HG03135 (cell line): ENCODE results near the gene IGFALS.

Source experiments
- ATAC-seq: cut with Tn5 transposase; IDR thresholded peaks from one replicate; pipeline ENCODE4 v1.9.1; 2021; ENCODE audit warnings: mild to moderate bottlenecking, moderate library complexity; ENCODE audit not compliant: unreplicated experiment

The IGFALS gene

DNA sequence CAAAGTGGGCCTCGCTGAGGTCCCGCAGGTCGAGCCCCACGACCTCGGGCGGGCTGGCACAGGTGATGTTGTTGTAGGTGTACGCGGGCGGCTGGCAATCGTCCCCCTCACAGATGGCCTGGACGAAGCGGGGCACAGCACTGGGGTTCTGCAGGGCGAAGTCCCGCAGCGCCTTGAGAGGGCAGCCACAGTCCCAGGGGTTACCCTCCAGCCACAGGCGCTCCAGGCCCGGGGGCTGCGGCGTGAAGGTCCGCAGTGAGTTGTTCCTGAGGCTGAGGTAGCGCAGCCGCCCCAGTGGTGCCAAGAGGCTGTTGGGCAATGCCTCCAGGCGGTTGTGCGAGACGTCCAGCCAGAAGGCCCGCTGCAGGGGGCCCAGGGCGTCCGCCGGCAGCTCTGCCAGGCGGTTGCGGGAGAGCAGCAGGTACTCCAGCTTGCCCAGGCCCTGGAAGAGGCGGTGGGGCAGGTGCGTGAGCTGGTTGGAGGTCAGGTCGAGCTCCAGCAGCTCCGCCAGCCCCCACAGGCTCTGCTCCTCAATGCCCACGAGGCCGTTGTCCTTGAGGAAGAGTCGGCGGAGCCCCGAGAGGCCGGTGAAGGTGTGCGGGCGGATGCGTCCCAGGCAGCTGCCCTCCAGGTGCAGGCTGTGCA is 2.8 kb downstream of the IGFALS start:
- no peak for ATAC-seq

DNA sequence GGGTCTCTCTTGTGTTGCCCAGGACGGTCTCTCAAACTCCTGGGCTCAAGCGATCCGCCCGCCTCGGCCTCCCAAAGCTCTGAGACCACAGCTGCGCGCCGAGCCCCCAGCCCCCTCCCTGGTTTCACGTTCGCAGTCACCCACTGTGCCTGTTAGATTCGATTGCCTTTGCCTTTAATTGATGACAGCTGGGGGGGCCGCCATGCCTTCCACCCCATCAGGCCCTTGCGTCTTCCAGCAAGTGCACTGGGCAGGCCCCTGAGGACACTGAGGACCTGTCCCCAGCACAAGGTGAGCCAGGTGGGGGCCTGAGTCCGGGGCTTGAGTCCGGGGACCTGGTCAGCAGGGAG is 3.3 kb downstream of the IGFALS start:
- ATAC-seq, result no peak

DNA sequence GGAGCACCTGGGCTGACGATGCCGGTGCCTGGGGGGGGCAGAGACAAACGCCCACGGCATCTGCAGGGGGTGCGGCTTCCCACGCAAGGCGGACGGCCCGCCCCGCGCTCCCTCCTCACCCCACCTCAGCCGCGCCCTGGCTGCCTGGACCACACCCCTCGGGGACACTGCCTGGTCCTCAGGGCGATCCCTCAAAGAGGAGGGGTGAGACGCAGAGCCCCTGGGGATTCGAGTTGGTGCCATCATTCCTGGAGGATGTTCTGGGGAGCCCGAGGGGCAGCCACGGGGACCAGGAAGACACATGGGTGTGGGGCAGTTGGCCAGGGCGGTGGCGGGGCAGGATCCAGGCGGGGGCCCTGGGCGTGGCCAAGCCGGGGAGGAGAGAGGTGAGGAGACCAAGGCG is 3.9 kb downstream of the IGFALS start:
- ATAC-seq, result no peak

DNA sequence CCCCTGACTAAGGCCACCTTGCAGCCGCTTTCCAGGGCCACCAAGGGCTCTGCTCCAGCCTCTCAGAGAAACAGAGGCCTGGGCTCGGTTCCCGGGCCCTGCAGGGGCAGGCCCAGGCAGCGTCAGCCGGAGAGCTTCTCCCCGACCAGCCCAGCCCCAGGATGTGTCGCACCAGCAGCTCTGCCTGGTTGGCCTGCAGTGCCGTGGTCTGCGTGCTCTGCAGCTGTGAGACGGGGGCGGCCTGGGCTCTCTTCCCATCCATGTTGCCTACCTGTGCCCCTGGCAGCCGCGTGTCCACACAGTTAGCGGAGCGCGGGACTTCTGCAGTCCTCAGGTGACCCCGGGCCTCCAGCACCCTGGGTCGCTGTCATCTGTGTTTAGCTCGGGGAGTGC is 4.8 kb downstream of the IGFALS start:
- no peak for ATAC-seq

DNA sequence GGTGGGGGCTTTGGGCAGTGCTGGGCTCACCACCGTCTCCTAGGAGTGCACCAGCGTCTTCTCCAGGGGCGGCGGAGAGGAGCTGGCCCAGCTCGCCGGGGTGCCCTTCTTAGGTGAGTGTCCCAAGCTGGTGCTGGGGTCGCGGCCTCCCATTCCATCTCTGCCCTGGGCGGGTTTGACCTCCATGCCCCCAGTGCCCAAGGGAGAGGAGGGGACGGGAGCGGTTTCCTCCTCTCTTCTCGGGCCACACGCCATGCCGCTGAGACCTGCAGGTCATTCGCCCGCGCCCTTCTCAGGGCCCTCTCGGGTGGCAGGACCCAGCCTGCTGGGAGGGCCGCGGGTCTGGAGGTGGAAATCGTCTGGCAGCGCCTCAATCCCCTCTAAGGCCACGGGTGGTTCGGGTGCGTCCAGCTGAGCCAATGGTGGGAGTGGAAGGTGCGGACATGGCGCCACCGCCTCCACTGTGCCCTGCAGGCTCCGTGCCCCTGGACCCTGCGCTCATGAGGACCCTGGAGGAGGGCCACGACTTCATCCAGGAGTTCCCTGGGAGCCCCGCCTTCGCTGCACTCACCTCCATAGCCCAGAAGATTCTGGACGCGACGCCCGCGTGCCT is 5.3 kb downstream of the IGFALS start:
- ATAC-seq, result no peak

DNA sequence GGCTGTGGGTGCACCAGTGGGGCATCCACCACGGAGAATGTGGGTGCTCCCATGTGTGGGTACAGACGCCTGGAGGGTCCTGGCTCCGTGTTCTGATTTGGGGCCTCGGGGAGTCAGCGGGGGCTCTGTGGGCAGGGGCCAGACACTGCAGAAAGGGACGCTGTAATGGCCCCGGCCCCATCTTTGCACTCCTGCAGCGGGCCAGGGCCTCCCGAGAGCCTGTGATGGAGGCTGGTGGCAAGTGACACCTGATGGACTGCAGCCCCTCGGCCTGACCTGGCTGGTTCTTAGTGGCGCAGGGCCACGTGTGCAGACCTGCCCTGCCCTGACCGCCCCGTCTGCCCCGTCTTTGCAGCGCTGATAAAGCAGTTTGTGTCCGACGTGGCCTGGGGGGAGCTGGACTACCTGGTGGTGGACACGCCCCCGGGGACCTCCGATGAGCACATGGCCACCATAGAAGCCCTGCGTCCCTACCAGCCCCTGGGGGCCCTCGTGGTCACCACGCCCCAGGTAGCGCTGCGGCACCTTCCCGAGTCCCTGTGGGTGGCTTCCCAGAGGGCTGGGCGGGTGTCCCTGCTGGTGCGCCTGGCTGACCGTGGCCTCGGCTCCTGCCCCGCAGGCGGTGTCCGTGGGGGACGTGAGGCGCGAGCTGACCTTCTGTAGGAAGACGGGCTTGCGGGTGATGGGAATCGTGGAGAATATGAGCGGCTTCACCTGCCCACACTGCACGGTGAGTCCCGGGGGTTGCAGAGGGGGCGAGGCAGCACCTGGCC is 6.0 kb downstream of the IGFALS start:
- no peak for ATAC-seq

DNA sequence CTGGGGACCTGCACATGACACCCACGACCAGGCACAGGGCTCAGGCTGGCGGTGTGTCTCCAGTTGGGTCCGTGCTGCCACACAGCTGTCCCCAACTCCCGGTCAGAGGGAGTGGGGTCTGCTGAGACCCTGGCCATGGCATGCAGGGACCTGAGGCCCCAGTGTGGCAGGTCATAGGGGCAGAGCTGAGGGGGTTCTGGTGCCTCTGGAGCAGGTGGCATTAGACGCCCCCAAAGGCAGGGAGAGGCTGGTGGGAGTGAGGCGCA is 6.5 kb downstream of the IGFALS start:
- ATAC-seq, result no peak

DNA sequence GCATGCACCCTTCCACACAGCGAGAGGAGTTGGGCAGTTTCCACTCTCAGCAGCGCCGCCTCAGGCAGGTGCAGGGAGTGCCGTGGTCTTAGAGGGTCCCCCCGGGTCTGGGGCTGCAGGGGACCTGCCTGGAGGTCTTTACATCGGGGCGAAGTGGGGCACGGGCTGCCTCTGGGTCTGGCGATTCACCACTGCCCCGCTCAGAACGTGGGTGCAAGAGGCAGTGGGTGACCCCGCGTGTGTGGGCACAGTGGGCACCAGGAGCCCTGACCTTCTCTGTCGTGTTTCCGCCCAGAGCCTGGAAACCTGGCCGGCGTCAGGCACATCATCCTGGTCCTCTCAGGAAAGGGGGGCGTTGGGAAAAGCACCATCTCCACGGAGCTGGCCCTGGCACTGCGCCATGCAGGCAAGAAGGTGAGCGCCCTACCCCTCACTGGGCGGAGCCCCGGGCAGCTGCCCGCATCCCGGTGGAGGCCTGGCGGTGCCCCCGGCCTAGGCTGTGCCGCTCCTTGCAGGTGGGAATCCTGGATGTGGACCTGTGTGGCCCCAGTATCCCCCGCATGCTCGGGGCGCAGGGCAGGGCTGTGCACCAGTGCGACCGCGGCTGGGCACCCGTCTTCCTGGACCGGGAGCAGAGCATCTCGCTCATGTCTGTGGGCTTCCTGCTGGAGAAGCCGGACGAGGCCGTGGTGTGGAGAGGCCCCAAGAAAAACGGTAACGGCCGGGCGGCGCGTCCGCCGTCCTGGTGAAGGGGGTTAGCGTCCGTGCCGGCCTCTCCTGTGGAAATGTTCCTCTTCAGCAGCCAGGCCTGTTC is 7.1 kb downstream of the IGFALS start:
- no peak for ATAC-seq

DNA sequence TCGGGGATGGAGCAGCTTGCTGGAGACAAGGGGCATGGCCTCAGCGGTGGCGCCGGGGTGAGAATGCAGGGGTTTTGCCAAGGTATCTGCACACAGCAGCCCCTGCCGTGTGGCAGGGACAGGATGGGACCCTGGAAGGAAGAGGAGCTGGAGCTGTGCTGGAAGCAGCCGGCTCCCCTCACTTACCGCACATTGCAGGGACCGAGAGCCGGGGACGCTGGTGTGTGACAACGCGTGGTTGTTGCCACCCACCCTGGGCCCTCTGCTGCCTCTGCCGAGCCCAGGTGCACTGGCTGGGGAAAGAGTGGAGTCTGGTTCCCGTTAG is 7.7 kb downstream of the IGFALS start:
- ATAC-seq, result no peak

DNA sequence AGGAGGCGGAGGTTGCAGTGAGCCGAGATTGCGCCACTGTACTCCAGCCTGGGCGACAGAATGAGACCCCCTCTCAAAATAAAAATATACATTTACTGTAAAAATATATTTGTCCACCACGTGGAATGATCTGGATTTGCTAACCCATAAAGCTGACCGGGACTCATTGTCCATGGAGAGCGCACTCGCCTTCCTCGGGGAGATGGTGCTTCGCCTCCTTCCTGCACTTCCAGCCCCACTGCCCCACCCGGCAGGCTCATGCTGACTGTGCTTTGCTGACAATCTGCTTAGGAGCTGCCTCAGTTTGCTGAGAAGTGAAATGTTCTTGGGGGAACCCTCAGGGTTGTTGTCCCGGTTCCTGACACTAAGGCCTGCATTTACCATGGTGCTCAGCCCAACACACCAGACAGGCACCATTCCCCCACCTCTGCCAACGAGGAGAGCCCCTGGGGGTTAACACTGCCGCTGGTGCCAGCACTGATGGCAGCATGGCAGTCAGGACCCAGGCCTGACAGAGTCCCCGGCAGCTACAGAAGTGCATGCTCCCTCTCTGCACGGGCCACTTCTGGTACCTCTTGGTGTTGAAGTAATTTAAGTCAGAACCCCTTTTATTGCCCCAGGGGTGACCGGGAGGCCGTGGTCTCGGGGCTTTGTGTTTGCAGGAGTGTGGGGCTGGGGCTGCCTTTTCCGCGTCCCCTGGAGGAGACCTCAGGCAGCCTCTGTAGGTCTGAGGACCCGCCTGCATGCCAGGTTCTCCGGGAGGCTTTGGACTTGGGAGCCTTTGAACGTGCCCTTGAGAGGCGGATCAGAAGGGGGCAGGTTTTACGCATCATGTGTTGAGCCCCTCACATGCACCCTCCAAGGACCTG is 8.3 kb downstream of the IGFALS start:
- ATAC-seq, result no peak

DNA sequence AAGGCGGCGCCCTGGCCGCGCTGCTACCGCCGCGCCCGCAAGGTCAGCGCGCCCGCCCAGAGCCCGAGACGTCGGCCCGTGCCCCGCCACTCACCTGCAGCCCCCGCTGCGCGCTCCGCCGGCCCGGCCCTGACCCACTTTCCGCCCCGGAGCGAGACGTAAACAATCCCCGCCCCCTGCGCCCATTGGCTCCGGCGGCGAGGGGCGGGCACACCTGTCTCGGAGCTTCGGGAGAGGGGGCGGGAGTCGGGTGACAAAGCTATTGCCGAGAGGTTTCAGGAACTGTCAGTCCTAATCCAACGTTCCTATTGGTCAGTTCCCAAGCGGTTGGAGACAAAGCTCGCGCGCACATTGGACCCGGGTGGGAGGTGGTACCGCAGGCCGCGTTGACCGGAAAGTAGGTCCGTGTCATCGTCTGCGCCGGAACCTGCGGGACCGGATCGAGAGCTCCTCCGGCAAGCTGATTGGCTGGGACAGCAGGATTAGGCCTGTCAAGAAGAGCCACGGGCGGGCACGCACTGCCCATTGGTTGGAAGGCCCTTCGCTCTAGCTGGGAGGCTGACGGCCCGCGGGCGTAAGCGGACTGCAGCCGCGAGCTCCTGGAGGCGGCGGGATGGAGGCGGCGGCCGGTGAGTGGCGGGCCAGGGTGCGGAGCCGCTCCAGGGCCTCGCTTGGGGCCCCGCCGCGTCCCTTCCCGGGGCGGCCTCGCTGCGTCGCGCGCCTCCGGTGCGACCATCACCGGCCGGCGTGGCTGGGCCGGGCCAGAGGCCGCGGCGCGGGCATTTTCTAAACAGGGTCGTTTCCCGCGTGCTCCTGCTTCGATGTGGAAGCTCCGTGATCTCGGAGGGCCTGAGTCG is 10.9 kb downstream of the IGFALS start, which contains the start of the genes NUBP2 and SPSB3:
TSS of gene NUBP2 (plus strand) at position 553 of the 857 bp plus-strand sequence. CDS start at position 614, 61 bp downstream.
TSS of gene SPSB3 (minus strand) at position 164 of the 857 bp plus-strand sequence. CDS start 1,088 bp downstream, outside the sequence.
- peak; percentile 86 for ATAC-seq

DNA sequence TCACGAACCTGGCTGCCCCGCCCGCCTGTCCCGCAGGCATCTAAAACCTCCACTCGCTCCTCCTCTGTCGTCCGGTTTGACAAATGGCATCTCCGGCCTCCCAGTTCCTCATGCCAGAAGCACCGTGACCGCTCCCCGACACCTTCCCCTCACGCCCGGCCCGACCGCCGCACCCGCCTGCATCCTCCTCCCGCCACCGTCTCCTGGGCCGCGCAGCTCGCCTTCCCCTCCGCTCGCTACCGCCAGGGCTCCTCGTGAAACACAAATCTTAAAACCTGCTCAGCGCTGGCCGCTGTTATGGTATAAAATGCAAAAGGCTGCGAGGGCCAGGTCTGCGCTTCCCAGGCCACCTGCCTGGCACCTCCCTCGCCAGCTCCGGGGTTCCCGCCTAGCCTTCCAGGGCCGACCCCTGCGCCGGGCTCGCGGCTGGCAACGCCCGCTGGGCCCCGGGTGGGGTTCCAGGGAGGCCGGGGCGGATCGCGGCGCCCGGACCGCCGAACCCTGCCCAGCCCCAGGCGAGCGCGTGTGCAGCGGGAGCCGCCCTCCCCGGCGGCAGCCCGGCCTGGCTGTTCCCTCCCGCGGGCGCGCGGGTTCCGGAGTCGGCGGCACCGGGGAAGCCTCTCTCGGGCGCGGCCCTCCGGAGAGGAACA is 11.6 kb downstream of the IGFALS start:
- peak; percentile 0 for ATAC-seq

DNA sequence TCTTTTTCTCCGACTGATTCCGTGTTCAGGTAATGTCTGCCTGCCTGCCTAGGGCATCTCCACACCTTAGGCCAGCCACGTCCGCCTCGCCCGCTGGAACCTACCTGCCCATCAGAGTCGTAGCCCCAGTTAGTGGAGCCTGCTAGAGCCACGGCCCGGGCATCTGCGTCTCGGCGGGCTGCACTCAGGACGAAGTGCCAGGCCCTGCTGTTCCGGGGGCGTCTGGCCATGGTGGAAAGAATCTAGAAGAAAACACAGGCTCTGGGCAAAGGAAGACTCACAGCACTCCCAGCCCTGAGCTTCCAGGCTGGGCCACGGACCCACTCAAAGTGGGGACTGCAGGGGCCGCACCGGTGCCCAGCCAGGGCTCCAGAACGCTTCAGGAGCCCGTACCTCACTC is 12.3 kb downstream of the IGFALS start:
- no peak for ATAC-seq

DNA sequence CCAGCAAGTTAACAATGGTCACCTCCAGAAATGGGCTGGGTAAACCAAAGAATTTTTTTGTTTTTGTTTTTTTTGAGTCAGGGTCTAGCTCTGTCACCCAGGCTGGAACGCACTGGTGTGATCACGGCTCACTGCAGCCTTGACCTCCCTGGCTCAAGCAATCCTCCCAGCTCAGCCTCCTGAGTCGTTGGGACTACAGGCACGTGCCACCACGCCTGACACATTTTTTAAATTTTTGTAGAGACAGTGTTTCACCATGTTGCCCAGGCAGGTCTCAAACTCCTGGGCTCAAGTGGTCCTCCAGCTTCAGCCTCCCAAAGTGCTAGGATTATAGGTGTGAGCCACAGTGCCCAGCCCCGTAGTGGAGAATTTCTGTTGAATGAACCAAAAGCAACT is 12.8 kb downstream of the IGFALS start:
- no peak for ATAC-seq

DNA sequence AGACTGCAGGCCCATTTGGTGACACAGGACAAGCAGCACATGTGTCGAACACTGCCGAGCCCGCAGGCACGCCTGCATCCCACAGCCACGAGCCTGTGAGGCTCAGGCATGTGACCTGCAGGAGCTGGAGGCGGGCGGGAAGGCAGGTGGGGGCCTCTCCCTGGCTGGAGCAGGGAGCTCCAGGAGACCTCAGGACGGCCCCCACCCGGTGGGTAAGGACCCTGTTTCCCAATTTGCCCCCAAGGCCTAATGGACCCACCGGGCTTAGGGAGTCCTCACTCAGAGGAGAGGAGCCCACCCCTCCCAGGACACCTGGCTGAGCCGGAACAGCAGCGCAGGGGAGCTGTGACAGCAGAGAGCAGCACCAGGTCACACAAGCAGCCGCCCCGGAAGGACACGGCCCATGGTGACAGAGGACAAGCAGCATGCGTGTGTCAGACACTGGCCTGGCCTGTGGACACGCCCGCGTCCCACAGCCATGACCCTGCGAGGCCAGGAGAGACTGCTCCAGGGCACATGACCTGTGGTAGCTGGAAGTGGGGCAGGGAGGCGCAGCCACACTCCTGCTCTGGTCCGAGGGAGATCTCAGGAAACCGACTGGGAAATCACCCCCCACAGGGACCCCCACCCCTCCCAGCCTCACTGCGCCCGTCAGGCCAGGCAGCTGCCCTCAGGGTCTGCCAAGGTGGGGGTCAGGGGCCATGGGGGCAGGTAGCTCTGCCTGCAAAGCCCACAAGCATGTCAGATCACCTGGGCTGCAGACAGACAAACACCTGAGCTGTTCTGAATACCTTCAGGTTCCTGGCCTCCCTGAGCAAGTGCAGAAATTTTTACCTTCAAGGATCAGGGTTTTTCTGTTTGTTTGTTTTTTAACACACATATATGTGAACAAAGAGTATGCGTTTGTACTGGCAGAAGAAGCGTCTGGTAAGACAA is 13.5 kb downstream of the IGFALS start:
- ATAC-seq, result no peak

DNA sequence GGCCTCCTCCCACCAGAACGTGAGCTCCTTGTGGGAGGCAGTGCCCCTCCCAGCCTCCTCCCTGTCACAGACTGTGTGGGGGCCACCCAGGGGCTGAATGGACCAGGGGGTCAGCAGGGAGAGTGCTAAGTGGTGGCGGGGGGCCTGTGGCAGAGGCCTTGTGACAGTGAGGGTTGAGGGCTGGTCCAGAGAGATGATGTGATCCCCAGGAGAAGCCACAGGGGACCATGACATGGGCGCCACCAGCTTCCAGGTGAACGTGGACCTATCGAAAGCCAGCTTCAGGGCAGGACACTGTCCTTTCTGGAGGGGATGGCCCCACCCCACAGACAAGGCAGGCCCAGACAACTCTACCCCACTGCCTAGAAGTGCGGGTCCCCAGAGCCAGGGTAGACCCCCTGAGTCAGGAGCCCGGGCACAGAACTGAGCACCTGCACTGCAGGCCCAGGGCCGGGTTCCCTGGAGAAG is 14.2 kb downstream of the IGFALS start:
- ATAC-seq, result no peak

DNA sequence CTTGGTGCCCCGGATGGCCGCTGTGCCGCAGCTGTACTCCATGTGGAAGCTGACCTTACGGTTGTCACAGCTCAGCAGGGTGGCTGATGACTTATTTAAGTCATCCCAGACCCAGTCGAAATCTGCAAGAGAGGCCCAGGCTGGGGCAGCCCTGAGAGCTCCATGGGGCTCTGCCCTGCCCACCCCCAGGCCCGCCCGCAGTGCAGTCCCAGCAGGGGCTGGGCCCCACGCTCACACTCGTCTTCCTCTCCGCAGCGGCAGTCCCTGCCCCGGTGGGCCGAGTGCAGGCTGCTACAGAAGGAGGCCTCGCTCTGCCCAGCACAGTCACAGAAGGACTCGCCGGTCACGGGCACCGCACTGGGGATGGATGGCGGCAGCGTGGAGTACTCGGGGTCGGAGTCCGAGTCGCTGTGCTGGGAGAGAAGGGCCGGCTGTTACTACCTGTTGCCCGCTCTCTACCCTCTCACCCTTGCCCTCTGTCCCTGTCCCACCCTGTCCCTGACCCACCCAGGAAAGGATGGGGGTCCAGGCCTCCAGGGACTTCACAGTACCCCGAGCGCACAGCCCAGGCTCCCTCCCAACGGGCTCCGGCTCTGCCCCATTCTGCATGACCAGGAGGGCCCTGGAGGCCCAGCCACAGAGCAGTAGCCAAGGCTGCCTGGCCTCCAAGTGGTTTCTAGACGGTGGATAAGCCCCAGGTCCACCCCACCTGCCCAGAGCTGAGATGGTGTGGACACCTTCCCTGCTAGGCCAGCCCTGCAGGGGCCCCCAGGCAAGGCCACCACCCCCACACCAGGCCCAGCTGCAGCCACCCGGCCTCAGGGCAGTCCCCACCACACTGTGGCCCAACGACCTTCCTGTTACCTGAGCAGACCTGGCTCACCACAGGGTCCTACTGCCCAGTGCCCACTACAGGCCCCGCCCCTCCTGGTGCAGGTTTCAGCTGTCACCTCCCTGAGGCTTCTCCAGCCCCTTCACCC is 15.0 kb downstream of the IGFALS start:
- no peak for ATAC-seq
